Activated CD8-positive, alpha-beta memory T cell treated with anti-CD3 and anti-CD28 coated beads, Interleukin-2, amount 50 U/mL, for 1 hour (primary cell): ENCODE data around the gene ZDBF2.
"Not testable (repeated sequence)": the region's sequence is repeated elsewhere in the genome, so short reads cannot be mapped to it uniquely, and the experiment has no call there.

Experiments
- DNase-seq: peaks from one replicate; pipeline ENCODE4 v3.0.0-alpha.2; 2020; ENCODE audit errors: extremely low read depth

Gene ZDBF2

GRCh38 chr2:206323486-206323885, 49.0 kb downstream of the ZDBF2 start:
- no peak for DNase-seq

- no peak for DNase-seq
Measured at GRCh38 chr2:206324869-206325268, 50.4 kb downstream of the ZDBF2 start.

GRCh38 chr2:206328974-206329373, 54.5 kb downstream of the ZDBF2 start:
- no peak for DNase-seq

- DNase-seq, result no peak
Measured at GRCh38 chr2:206336861-206337260, 62.4 kb downstream of the ZDBF2 start.

GRCh38 chr2:206337956-206338355, 63.5 kb downstream of the ZDBF2 start:
- no peak for DNase-seq

- no peak for DNase-seq
Measured at GRCh38 chr2:206341396-206341795, 66.9 kb downstream of the ZDBF2 start.

GRCh38 chr2:206343144-206343543, 68.7 kb downstream of the ZDBF2 start:
- DNase-seq, result no peak

GRCh38 chr2:206343816-206344215, 69.4 kb downstream of the ZDBF2 start:
- DNase-seq, result no peak

GRCh38 chr2:206345606-206346005, 71.1 kb downstream of the ZDBF2 start:
- no peak for DNase-seq

GRCh38 chr2:206349375-206349774, 74.9 kb downstream of the ZDBF2 start:
- no peak for DNase-seq

- DNase-seq, result no peak
Measured at GRCh38 chr2:206352571-206352970, 78.1 kb downstream of the ZDBF2 start.

GRCh38 chr2:206353685-206354084, 79.2 kb downstream of the ZDBF2 start:
- DNase-seq, result no peak

- DNase-seq, result no peak
Measured at GRCh38 chr2:206354129-206354528, 79.7 kb downstream of the ZDBF2 start.

- not testable (repeated sequence) for DNase-seq
Measured at GRCh38 chr2:206356840-206357239, 82.4 kb downstream of the ZDBF2 start.

- DNase-seq, result not testable (repeated sequence)
Measured at GRCh38 chr2:206360840-206361239, 86.4 kb downstream of the ZDBF2 start.

- DNase-seq, result no peak
Measured at GRCh38 chr2:206361407-206362045, 87.1 kb downstream of the ZDBF2 start.
